Measurements from ENCODE around the gene DOC2B. TPM values are rescaled to one million over a fixed set of nuclear protein-coding genes. Genes with fewer than 3 reads are reported as not detected.
A peak's percentile ranks its signal among the peaks of the same experiment; 100 is the strongest.

The DOC2B gene
- polyA plus RNA-seq, 4 donors: 54.8 to 99.1 (median 80.3) TPM

DNA sequence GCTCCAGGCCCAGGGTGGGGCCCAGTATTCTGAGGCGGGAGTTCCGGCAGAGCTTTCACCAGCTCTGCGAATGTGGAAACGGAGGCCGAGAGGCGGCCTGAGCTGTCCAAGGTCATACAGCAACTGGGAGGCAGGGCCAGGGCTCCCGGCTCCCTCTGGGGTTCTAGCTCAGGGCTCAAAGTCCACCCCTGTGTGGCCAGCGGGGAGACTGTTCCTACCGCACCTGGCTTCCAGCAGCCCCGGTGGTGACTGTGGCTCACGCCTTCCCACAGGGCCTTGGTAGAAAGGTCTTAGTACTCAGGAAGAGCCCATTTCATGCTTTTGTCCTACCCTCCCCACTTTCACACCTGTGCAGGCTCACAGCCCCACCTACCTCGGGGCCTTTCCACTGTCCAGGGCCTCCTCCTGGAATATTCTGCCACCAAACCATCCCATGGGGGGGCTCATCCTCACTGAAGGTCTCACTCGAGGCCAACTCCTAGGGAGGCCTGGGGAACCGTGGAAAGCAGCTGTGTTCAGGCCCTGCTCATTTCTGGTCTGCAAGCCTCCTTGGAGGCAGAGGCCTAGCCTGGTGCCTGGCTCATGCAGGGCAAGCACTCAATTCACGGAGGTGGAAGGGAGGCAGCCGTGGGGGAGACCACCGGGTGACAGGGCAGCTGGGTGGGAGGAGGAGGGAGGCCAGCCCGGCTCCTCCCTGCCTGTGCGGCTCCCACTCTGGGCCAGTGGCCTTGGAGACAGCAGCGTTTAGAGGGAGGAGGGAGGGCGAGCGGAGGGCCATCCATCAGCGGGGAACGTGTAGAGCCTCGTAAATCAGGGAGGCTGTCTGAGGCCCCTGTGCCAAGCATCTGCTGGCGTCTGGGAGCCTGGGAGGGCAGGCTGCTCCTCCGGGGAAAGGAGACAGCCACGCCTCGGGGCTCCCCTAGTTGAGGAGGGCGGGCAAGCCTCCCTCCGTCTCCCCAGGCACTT lies 12.7 kb upstream of the DOC2B start:
- peak in 1 of 4 donors; percentile 63 for DNase-seq (ENCODE audit: low read depth in 4 of 4, low spot score in 2 of 4)

DNA sequence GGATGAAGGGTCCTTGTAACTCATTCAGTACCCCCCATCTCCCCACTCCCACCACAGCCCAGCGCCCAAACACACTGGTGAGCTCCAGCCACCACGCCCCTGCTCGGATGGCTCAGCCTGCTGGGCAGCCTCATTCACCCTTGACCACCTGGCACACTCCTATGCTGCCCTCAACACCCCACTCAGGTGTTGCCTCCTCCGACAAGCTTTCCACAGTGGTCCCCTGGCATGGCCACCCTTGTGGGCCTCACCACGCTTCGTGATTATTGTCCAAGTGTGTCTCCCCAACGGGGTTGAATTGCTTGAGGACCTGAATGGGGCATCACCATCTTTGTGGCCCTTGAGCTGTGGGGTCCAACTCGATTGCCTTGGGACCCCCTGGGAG lies 12.0 kb upstream of the DOC2B start:
- no peak for DNase-seq (ENCODE audit: low read depth in 4 of 4, low spot score in 2 of 4)

DNA sequence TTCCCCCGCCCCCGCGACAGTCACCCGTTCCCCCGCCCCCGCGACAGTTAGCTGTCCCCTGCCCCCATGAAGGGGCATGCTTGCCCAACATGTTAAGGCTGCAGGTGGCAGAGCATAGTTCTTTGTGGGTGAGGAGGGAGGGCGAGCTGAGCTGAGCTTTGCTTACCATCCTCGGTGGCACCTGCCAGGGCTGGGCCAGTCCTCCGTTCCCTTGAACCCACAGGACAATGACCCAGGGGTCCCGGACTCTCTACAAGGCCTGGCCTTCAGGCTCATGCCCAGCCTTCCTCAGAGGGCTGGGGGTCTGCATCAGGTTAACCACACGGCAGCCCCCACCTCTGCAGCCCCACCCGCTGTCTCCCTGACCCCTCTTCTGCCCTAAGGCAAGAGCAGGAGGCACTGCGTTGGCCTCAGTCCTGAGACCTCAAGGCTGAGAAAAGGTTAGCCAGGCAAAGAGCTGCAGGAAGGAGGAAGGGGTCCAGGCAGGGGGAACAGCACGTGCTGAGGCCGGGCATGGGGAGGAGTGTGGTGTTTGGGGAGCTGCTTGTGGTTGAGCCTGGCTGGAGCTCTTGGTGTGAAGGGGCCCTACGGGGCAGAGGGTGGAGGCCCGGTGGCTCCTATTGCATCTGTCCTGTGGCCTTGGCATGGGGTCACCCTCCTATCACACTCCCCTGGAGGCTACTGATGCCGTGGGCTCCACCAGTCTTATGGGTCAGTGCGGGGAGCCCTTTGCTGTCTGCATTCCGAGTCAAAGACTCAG lies 11.4 kb upstream of the DOC2B start:
- DNase-seq (ENCODE audit: low read depth in 4 of 4, low spot score in 2 of 4): no peak

DNA sequence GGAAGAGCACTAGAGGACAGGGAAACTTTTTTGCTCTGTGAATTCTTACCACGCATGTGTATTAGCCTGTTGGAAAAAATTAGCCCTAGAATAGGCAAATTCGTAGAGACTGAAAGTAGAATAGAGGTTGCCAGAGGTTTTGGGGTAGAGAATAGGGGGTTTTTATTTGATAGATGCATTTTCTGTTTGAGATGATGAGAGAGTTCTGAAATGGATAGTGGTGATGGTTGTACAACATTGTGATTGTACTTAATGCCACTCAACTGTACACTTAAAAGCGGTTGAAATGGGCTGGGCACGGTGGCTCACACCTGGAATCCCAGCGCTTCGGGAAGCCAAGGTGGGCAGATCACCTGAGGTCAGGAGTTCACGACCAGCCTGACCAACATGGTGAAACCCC lies 8.0 kb upstream of the DOC2B start:
- DNase-seq (ENCODE audit: low read depth in 4 of 4, low spot score in 2 of 4): no peak

DNA sequence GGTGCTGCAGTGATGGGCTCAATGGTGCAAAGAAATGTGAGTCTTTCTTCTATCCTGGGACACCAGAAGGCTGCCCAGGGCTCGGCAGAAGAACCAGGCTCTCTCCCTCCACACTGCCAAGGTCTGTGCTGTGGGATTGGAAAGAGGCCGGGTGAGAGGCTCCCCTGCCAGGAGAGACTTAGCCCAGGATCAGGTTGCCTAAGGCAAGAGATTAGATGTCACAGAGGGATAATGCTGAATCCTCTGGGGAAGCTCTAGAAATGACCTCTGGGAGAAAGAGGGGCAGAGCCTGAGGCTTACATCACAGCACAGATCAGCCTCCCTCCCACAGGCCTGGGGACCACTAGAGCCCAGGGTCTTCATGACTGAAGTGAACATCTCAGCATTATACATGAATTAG lies 5.7 kb upstream of the DOC2B start:
- no peak for DNase-seq (ENCODE audit: low read depth in 4 of 4, low spot score in 2 of 4)

DNA sequence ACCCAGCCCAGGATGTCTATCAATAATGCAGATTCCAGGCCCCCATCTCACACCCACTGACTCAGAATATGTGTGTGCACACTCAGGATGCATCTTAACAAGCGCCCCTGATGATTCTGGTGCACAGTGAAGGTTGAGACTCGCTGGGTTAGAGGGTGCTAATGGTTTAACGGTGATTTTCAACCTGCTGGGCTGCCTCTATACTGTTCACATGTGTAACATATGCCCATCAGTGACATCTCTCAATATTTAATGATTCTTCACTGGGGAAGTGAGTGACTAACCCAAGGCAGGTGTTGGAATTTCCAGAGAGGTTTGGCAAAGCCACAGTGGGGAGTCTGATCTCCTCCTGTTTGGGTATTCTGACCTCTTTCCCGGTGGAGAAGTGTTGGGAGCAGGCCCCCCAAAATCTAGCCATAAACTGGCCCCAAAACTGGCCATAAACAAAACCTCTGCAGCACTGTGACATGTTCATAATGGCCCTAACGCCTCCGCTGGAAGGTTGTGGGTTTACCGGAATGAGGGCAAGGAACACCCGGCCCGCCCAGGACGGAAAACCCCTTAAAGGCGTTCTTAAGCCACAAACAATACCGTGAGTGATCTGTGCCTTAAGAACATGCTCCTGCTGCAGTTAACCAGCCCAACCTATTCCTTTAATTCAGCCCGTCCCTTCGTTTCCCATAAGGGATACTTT lies 4.1 kb upstream of the DOC2B start:
- DNase-seq (ENCODE audit: low read depth in 4 of 4, low spot score in 2 of 4): no peak

DNA sequence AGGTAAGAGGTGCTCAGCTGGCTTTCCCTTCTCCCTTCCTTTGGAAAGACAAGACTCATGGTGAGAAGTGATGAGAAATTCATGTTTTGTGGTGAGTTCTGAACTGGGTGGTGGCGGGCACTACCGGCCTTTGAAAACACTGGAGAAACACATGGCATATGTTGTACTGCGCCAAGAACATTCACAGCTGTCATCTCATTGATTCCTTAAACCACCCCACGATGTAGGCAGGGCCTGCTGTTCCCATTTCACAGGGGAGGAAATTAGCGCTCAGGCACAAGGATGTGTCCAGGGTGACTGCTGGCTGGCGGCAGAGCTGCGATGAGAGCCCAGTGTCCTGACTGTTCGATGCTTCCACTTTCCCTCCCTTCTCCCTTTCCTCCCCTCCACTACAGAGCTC lies 1.6 kb upstream of the DOC2B start:
- no peak for DNase-seq (ENCODE audit: low read depth in 4 of 4, low spot score in 2 of 4)

DNA sequence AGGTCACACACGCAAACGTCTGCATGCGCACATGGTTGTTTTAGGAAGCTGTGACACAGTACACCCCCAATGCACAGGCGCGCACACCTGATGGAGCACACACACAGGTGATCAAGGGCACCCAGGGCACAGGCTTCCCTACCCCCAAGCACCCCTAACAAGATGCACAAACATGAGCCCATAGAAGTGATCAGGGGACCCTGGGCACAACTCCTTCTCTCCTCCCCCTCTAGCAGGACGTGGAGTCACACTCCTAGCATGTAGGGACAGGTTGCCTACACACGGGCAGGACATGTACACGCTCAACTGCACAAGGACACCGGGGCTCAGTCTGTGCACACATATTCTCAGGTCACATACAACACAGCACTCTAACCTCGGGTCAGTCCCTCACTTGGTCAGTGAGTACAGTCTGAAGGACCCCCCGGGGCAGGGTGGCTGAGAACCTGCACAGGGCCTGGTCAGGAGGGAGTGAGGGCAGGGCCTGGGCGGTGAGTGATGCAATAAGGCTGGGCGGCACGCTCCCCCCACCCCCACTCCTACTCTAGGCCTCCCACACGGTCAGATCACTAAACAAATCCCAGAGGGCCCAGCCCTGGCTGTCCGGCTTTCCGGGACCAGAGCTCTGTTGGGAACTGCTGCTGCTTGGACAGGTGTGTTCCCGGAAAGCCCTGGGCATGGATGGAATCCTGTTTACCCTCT lies 751 bp upstream of the DOC2B start:
- DNase-seq (ENCODE audit: low read depth in 4 of 4, low spot score in 2 of 4): no peak

DNA sequence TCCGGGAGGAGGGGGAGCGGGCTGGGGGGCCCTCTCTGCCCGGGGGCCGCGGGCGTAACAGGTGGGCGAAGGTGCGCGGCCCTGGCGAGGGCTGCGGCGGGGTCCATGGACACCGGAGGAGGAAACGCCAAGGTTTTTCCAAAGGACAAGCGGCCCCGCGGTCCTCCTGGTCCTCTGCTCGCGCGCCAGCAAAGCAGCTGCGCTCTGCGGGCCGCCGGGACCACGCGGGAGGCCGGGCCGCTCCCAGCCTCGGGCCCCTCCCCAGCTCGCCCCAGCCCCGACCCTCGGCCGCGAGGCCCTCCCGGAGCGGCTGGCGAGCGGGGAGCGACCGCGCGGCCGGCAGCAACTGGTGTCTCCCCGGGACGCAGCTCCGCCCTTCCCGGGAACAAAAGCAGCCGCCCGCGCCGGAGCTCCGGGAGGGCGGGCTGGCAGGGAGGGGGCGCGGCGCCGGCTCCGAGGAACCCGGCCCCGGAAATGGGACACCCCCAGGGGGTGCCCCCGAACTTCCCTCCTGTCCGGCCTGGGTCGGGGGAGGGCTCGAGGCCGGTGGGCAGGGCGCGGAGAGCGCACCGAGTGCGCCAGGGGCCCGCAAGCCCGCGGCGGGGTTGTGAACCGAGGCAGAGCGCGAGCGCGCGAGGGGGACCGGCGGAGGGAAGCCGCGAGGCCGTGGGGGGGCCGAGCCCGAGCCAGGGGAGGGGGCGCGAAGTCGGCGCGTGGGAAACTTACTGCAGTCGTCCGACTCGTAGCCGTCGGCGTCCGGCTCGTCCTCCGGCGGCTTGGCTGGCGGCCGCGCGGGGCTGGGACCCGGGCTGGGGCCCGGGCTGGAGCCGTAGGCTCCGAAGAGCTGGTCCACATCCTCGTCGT lies 837 bp downstream of the DOC2B start:
- DNase-seq (ENCODE audit: low read depth in 4 of 4, low spot score in 2 of 4): no peak

DNA sequence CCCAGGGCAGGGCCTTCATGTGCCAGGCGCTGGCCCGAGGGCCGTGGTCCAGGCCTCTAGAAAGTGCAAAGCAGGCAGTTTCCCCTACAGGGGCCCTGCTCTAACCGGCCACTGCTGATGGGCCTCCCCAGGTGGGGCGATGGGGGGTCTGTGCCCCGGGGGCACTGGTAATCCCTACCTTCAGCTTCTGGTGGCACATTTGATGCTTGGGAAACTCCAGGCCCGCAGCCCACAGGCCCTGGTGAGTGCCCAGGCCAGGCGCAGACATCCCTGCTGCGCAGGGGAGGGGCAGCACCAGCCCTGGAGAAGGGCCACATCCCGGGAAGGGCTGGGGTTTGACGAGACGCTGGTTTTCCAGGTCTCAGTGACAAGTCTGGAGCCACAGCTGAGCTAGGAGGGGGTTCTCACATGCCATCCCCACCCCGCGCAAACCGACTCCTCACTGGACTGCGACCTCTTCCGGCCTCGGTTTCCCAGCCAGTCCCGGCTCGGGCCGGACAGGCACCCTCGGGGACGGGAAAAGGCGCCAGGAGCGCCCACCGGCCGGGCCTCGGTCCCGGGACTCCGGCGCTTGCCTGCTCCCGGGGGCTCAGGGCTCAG lies 1.6 kb downstream of the DOC2B start:
- no peak for DNase-seq (ENCODE audit: low read depth in 4 of 4, low spot score in 2 of 4)

DNA sequence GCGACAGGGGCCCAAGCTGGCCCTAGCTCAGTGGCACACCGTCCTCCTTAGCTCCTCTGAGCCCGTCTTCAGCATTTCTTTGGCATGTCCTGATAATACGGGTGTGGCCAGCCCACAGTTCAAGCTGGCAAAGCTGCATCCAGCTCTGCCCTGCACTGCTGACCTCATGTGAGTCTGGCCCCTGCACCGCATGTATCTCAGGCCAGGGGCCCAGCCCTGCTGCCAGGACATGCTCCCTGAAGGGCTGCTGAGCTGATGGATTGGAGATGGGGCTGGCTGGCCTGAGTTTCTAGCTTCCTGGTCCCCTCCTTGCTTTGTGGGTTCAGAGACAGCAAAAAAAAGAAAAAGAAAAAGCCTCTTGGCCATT lies 2.4 kb downstream of the DOC2B start:
- no peak for DNase-seq (ENCODE audit: low read depth in 4 of 4, low spot score in 2 of 4)

DNA sequence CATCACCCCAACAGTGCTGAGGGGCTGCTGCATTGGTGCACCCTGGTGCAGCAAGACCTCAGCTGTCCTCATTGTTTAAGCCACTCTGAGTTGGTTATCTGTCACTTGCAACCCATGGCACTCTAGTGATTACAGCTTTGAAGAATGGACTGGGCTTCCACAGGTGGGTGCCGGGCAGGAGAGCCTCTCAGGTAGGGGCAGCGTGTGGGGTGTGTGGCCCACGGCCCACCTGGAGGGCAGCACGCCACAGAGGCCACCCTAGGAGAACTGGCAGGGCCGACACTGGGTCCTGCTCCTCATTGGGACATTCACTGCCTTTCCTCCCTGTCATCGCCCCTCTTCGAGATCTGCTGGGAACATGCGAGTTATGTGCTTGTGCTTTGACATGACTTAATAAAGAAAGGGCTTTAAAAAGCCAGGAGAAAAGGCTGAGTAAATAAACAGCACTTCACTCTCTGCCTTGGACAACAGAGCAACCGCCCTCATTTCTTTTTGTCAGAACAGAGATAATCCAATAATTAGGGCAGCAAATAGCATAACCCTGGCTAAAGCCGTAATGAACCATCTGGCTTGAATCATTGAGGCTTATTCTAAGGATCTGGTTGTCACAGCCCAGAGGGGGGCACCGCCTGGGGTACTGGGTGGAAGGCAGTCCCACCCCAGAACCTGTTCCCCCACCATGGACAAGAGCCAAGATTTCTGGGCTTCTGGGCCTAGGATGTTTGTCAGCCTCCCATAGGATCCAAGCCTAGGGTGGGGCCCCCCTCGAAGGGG lies 3.0 kb downstream of the DOC2B start:
- no peak for DNase-seq (ENCODE audit: low read depth in 4 of 4, low spot score in 2 of 4)

DNA sequence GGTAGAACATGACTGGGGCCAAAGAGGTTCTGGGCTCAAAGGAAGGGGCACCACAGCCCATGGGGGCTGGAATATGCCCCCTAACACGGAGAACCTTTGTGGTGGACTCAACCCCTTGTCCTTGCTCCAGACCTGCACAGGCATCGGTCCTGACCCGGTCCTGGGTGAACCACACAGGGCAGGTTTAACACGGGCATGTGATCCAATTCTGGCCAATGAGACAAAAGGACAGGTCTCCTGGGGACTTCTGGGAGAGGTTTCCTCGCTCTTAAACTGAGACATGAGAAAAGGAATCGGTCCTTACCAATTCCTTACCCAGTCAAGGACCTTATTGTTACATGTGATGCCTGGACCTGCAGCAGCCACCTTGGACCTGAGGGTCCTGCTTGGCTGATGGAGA lies 3.7 kb downstream of the DOC2B start:
- no peak for DNase-seq (ENCODE audit: low read depth in 4 of 4, low spot score in 2 of 4)

DNA sequence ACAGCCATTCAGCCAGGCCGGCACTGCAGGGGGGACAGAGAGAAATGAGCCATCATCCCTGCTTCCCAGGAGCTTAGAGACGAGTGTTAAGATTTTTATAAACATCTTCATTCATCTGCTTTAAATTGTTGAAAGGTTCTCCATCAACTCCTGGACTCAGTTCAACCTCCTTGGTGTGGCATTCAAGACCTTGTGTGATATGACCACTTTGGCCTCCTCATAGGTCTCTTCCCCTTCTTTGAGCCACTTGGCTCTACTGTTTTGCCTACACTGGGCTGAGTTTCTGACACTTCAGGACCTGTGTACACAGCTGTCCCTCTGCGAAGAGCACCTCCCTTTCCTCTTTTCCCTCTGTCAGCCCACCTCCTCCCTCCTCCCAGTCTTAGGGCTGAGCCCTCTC lies 4.3 kb downstream of the DOC2B start:
- DNase-seq (ENCODE audit: low read depth in 4 of 4, low spot score in 2 of 4): no peak

DNA sequence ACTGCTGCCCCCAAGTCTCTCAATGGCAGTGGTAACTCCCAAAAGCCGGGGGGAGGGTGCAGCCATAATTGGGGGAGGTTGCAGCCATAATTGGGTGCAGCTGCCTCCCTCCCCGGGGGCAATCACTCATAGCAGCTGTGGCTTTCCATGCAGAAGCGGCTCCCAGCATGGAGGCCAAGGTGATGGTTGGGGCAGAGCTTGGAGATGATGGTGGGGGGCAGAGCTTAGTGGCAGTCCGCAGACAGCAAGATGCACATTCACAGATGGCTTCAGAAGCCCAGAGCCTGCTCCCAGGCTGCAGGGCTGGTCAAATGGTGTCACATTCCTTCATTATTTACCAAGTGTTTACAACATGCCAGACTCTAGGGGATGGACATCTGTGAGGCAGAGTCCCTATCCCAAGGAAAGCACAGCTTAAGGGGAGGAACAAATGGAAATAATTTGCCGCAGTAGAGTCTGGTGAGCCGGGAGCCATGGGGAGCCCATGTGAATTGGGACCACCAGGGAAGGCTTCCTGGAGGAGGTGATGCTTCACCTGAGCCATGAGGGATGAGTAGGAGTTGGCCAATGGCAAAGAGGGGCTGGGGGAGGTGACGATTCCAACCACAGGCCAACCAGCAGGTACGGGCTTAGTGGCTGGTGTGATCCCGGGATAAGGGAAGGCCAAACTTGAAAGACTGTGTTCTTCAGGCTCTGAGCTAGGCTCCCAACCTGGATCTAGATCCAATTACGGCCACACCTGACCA lies 8.1 kb downstream of the DOC2B start:
- no peak for DNase-seq (ENCODE audit: low read depth in 4 of 4, low spot score in 2 of 4)

DNA sequence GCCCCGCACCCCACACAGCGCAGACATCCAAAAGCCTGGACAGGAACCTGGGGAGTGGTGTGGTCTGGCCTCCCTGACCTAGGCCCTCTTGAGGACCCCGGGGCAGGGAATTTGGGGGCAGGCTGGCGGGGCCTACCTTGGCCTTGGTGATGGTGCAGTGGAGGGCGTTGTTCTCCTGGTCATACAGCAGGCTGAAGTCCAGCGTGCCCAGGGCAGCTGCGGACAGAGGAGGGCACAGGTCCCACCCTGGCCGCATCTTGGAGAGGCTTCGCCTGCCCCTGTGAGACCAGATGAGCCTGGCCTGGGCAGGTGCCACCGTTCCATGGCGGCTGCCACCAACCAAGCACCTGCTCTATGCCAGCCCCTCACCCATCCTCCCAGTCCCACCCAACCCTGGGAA lies 9.0 kb downstream of the DOC2B start:
- no peak for DNase-seq (ENCODE audit: low read depth in 4 of 4, low spot score in 2 of 4)

DNA sequence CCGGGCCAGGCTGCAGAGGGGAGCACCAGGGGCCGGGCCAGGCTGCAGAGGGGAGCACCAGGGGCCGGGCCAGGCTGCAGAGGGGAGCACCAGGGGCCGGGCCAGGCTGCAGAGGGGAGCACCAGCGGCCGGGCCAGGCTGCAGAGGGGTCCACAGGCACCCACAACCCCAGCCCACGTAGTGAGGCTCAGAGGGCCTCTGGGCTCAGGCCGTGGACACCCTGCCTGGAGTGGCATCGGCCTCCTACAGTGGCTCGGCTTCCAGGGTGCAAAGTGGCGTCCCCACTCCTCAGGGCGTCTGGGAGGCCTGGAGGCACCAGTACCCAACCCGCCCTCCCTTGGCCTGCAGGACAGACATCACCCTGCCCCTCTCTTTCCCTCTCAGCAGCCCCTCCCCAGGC lies 9.6 kb downstream of the DOC2B start:
- no peak for DNase-seq (ENCODE audit: low read depth in 4 of 4, low spot score in 2 of 4)

DNA sequence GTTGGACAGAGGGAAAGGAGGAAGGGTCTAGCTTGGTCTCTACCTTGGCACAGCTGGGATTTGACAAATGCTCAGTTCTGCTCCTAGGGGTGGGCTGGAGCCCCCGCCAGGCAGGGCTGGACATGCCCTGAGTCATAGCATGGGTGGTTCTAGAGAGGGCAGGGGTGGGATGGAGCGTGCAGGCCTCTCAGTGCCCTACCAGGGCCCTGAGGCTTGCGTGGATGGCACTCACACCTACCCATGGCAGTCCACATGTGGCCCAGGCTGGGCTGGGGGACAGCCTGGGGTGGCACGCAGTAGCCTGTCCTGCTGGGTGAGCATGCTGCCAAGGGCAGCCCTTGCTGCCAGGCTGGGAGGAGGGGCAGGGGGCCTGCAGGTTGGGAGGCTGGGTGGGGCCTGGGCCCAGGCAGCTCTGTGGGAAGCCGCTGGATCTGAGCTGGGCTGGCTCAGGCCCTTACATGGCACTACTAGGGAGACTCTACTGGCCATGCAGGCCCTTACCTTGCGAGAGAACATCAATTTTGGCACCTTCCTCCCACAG lies 11.2 kb downstream of the DOC2B start:
- DNase-seq (ENCODE audit: low read depth in 4 of 4, low spot score in 2 of 4): no peak

All from left renal cortex interstitium (tissue), 4 donors.